Natural killer cell (primary cell): Measurements from ENCODE around the gene BICC1. TPM values are rescaled to one million over a fixed set of nuclear protein-coding genes. Genes with fewer than 3 reads are reported as not detected.

ENCODE experiments used
- ATAC-seq, 3 donors: fragments of 150-1000 bp in 2 of 3; fragments of 200-7000 bp in 1 of 3; cut with Tn5 transposase; 1 replicate in 1 of 3; 2 replicates in 2 of 3; pipeline ENCODE4 v1.10.0; 2021; ENCODE audit warnings: mild to moderate bottlenecking in 2 of 3, moderate library complexity in 2 of 3
- DNase-seq, 2 donors: peaks; one replicate each; pipeline versions ENCODE4 v3.0.0 to v3.0.0-alpha.2; 2013 to 2021; ENCODE audit warnings: mixed read lengths in 1 of 2
- H3K27ac ChIP-seq: one replicate; pipeline ENCODE4 v1.5.1; 2013; ENCODE audit warnings: mild to moderate bottlenecking, low read length
- H3K27me3 ChIP-seq: one replicate; pipeline ENCODE4 v1.6.1; 2013; ENCODE audit warnings: low read length; ENCODE audit not compliant: control insufficient read depth, insufficient read depth
- H3K36me3 ChIP-seq: one replicate; pipeline ENCODE4 v1.6.1; 2013; ENCODE audit warnings: low read length; ENCODE audit not compliant: control insufficient read depth, insufficient read depth
- H3K4me1 ChIP-seq: one replicate; pipeline ENCODE4 v1.6.1; 2013; ENCODE audit warnings: low read length; ENCODE audit not compliant: control insufficient read depth, insufficient read depth
- H3K4me3 ChIP-seq: one replicate; pipeline ENCODE4 v1.5.1; 2013; ENCODE audit warnings: low read length
- H3K9me3 ChIP-seq: one replicate; pipeline ENCODE4 v1.6.1; 2013; ENCODE audit warnings: low read length; ENCODE audit not compliant: control insufficient read depth, insufficient read depth
- H3K27ac Mint-ChIP-seq, 2 donors: one replicate each; pipeline ENCODE4 v1.8.0; 2022; ENCODE audit warnings: mild to moderate bottlenecking in 2 of 2, mixed read lengths in 2 of 2, moderate library complexity in 1 of 2
- H3K27me3 Mint-ChIP-seq, 2 donors: one replicate each; pipeline ENCODE4 v1.8.0; 2022; ENCODE audit warnings: low read depth in 2 of 2, mixed read lengths in 2 of 2
- H3K36me3 Mint-ChIP-seq: one replicate; pipeline ENCODE4 v1.8.0; 2022; ENCODE audit warnings: mixed read lengths
- H3K4me1 Mint-ChIP-seq, 2 donors: one replicate each; pipeline ENCODE4 v1.8.0; 2022; ENCODE audit warnings: mixed read lengths in 2 of 2
- H3K4me3 Mint-ChIP-seq: one replicate; pipeline ENCODE4 v1.8.0; 2022; ENCODE audit warnings: mild to moderate bottlenecking, moderate library complexity, mixed read lengths
- H3K9me3 Mint-ChIP-seq, 2 donors: one replicate each; pipeline ENCODE4 v1.8.0; 2022; ENCODE audit warnings: mixed read lengths in 2 of 2
- CTCF ChIP-seq: fragments of 200-600 bp; IDR thresholded peaks from one replicate; pipeline ENCODE4 v1.8.0; 2022; ENCODE audit warnings: antibody characterized with exemption
- WGBS: methylation state at CpG from one replicate; pipeline ENCODE4 v1.1.7; 2013; ENCODE audit warnings: missing lambda C conversion rate; ENCODE audit not compliant: insufficient coverage; 5-methylcytosine and 5-hydroxymethylcytosine counted together
- intact Hi-C: fragments of 100-400 bp; cut with micrococcal nuclease; formaldehyde crosslinking; loops from one replicate; pipeline ENCODE4 v1.14.2; 2022
- total RNA-seq, 4 donors: library from RNA; stranded (reverse); fragments of 120-200 nt in 1 of 4; gene quantifications; one replicate each; pipeline versions ENCODE4 v1.2.3 to v1.2.4, GENCODE V29; 2013 to 2022

The BICC1 gene
- total RNA-seq, 3 donors from 2014 or later (not counting 1 experiment from before 2014, with no cell fraction given) = 0.14 TPM; not detected in 2

GRCh38 chr10:58723966-58724365, 211.3 kb downstream of the BICC1 start:
- peaks cover 0 to 2% of the 10 kb centered on the region in 2 donors for H3K9me3 Mint-ChIP-seq
- no peak overlapping the region for H3K4me3 ChIP-seq
- no peaks in the 10 kb centered on the region for H3K36me3 Mint-ChIP-seq
- H3K27ac Mint-ChIP-seq = no peak overlapping the region
- H3K4me1 ChIP-seq = no peaks in the 10 kb centered on the region
- H3K27me3 ChIP-seq = no peaks in the 10 kb centered on the region
- no peak for DNase-seq
- H3K9me3 ChIP-seq = no peaks in the 10 kb centered on the region
- H3K36me3 ChIP-seq = no peaks in the 10 kb centered on the region
- TF ChIP-seq CTCF = no peak
- H3K4me1 Mint-ChIP-seq = no peaks in the 10 kb centered on the region
- H3K27me3 Mint-ChIP-seq = no peaks in the 10 kb centered on the region
- intact Hi-C loops = no loop called here
- H3K27ac ChIP-seq = no peak overlapping the region
- H3K4me3 Mint-ChIP-seq = no peak overlapping the region
- no peak for ATAC-seq
- WGBS = 83% methylated on average over 1 of the region's 1 CpG

- intact Hi-C loops = no loop called here
- no peaks in the 10 kb centered on the region for H3K36me3 ChIP-seq
- no peaks in the 10 kb centered on the region for H3K27me3 ChIP-seq
- no peak overlapping the region for H3K27ac ChIP-seq
- no peak for TF ChIP-seq CTCF
- no peak overlapping the region for H3K4me3 ChIP-seq
- no peaks in the 10 kb centered on the region for H3K4me1 ChIP-seq
- no peaks in the 10 kb centered on the region for H3K9me3 ChIP-seq
- H3K9me3 Mint-ChIP-seq = peaks cover 0 to 3% of the 10 kb centered on the region in 2 donors
- no peak for DNase-seq
- no peak for ATAC-seq
- H3K4me3 Mint-ChIP-seq = no peak overlapping the region
- H3K27ac Mint-ChIP-seq = no peak overlapping the region
- no peaks in the 10 kb centered on the region for H3K27me3 Mint-ChIP-seq
- H3K4me1 Mint-ChIP-seq = no peaks in the 10 kb centered on the region
- no peaks in the 10 kb centered on the region for H3K36me3 Mint-ChIP-seq
- 87% methylated on average over 5 of the region's 5 CpGs for WGBS
Measured at GRCh38 chr10:58724781-58725180, 212.1 kb downstream of the BICC1 start.

GRCh38 chr10:58725901-58726300, 213.2 kb downstream of the BICC1 start:
- TF ChIP-seq CTCF = no peak
- Mint-ChIP-seq H3K4me3 (no peak overlapping the region), H3K4me1 (no peaks in the 10 kb centered on the region), H3K9me3 (peaks cover 0 to 5% of the 10 kb centered on the region in 2 donors), H3K27me3 (no peaks in the 10 kb centered on the region), H3K27ac (no peak overlapping the region), H3K36me3 (no peaks in the 10 kb centered on the region)
- H3K36me3 ChIP-seq = no peaks in the 10 kb centered on the region
- no peak for DNase-seq
- H3K4me1 ChIP-seq = no peaks in the 10 kb centered on the region
- ATAC-seq = no peak
- intact Hi-C loops = no loop called here
- peaks cover 7% of the 10 kb centered on the region for H3K9me3 ChIP-seq
- H3K27ac ChIP-seq = no peak overlapping the region
- no peaks in the 10 kb centered on the region for H3K27me3 ChIP-seq
- H3K4me3 ChIP-seq = no peak overlapping the region

GRCh38 chr10:58727633-58728032, 215.0 kb downstream of the BICC1 start:
- DNase-seq (no peak), ATAC-seq (no peak)
- Histone ChIP-seq H3K4me3 (no peak overlapping the region), H3K27me3 (no peaks in the 10 kb centered on the region), H3K36me3 (no peaks in the 10 kb centered on the region), H3K4me1 (no peaks in the 10 kb centered on the region), H3K27ac (no peak overlapping the region), H3K9me3 (peaks cover 7% of the 10 kb centered on the region)
- Mint-ChIP-seq H3K4me3 (no peak overlapping the region), H3K9me3 (peaks cover 4 to 9% of the 10 kb centered on the region in 2 donors), H3K27ac (no peak overlapping the region), H3K4me1 (no peaks in the 10 kb centered on the region), H3K36me3 (no peaks in the 10 kb centered on the region), H3K27me3 (no peaks in the 10 kb centered on the region)
- no peak for TF ChIP-seq CTCF
- intact Hi-C loops = no loop called here
